ENCODE data around the gene ATXN3. TPM values are rescaled to one million over a fixed set of nuclear protein-coding genes. Genes with fewer than 3 reads are reported as not detected.

ATXN3 gene
- total RNA-seq, 1 experiment from 2014 or later, result 27.6 TPM

- CTCF ChIA-PET, result no interaction called here
- Histone ChIP-seq H3K9ac (ENCODE audit: low read length) (no peak overlapping the region), H3K36me3 (ENCODE audit: control insufficient read depth in 1 of 2, insufficient read depth in 2 of 2, low read length in 2 of 2) (peaks cover 0 to 13% of the 10 kb centered on the region in 2 experiments; a peak in 2 of 4 replicates), H3K9me3 (ENCODE audit: control insufficient read depth in 1 of 2, insufficient read depth in 1 of 2, low read depth in 1 of 2, low read length in 2 of 2) (no peaks in the 10 kb centered on the region), H3K4me1 (ENCODE audit: control insufficient read depth in 1 of 2, insufficient read depth in 2 of 2, low read length in 2 of 2) (no peaks in the 10 kb centered on the region), H4K20me1 (ENCODE audit: insufficient read depth) (no peaks in the 10 kb centered on the region), H2AFZ (ENCODE audit: low read depth, low read length, poor library complexity, severe bottlenecking) (no peak overlapping the region), H3K27me3 (ENCODE audit: insufficient read depth, low read length) (no peaks in the 10 kb centered on the region), H3K4me3 (replicated peaks in 1 of 2; ENCODE audit: low read depth in 1 of 2, low read length in 2 of 2) (no peak overlapping the region), H3K4me2 (ENCODE audit: low read length) (no peak overlapping the region), H3K79me2 (ENCODE audit: insufficient read depth, low read length) (peaks cover 22% of the 10 kb centered on the region), H3K27ac (ENCODE audit: low read depth, low read length) (no peak overlapping the region), H3K9me2 (ENCODE audit: insufficient read depth) (no peaks in the 10 kb centered on the region)
- RAD21 ChIA-PET (ENCODE audit: low non-redundant PET in 1 of 2, low total read pairs in 2 of 2, uncharacterized antibody in 2 of 2, unreplicated experiment in 2 of 2), result no interaction called here
- DNase-seq (ENCODE audit: low read depth, low spot score) (no peak), ATAC-seq (no peak)
- POLR2A ChIA-PET, result no interaction called here
- TF ChIP-seq EZH2phosphoT487 (IDR thresholded peaks at IDR 0.05; ENCODE audit: borderline replicate concordance) (no peak), RAD21 (IDR thresholded peaks at IDR 0.05; ENCODE audit: low read depth) (no peak), YY1 (IDR thresholded peaks at IDR 0.05; ENCODE audit: extremely low read depth, insufficient replicate concordance, low read depth, low read length) (no peak), CEBPB (IDR thresholded peaks at IDR 0.05; ENCODE audit: low read depth) (no peak), EZH2 (IDR thresholded peaks at IDR 0.05) (no peak), CBX3 (IDR thresholded peaks at IDR 0.05; ENCODE audit: low read depth) (no peak)
- intact Hi-C loops (cut with micrococcal nuclease), result no loop called here
- no TSS peak for BruUV-seq (replicated peaks)
Measured at GRCh38 chr14:92026548-92027190, 79.7 kb downstream of the ATXN3 start.

GRCh38 chr14:92022036-92022435 is 84.3 kb downstream of the ATXN3 start:
- Histone ChIP-seq H3K4me2 (ENCODE audit: low read length) (no peak overlapping the region), H3K9me2 (ENCODE audit: insufficient read depth) (no peaks in the 10 kb centered on the region), H3K4me3 (replicated peaks in 1 of 2; ENCODE audit: low read depth in 1 of 2, low read length in 2 of 2) (no peak overlapping the region), H3K4me1 (ENCODE audit: control insufficient read depth in 1 of 2, insufficient read depth in 2 of 2, low read length in 2 of 2) (no peaks in the 10 kb centered on the region), H3K27me3 (ENCODE audit: insufficient read depth, low read length) (no peaks in the 10 kb centered on the region), H3K36me3 (ENCODE audit: control insufficient read depth in 1 of 2, insufficient read depth in 2 of 2, low read length in 2 of 2) (peaks cover 0 to 4% of the 10 kb centered on the region in 2 experiments; a peak in 1 of 4 replicates), H4K20me1 (ENCODE audit: insufficient read depth) (no peaks in the 10 kb centered on the region), H3K9me3 (ENCODE audit: control insufficient read depth in 1 of 2, insufficient read depth in 1 of 2, low read depth in 1 of 2, low read length in 2 of 2) (no peaks in the 10 kb centered on the region), H3K79me2 (ENCODE audit: insufficient read depth, low read length) (peaks cover 17% of the 10 kb centered on the region), H3K27ac (ENCODE audit: low read depth, low read length) (no peak overlapping the region), H3K9ac (ENCODE audit: low read length) (no peak overlapping the region), H2AFZ (ENCODE audit: low read depth, low read length, poor library complexity, severe bottlenecking) (no peak overlapping the region)
- ChIA-PET POLR2A (interaction anchor here (2.6 kb wide), 1 partner anchor 18 kb away, joined by 6 read pairs; the partner anchor contains the start of gene TRIP11), RAD21 (ENCODE audit: low non-redundant PET in 1 of 2, low total read pairs in 2 of 2, uncharacterized antibody in 2 of 2, unreplicated experiment in 2 of 2) (no interaction called here), CTCF (no interaction called here)
- DNase-seq (ENCODE audit: low read depth, low spot score) (no peak), ATAC-seq (no peak)
- no TSS peak for BruUV-seq (replicated peaks)
- intact Hi-C loops (cut with micrococcal nuclease), result no loop called here
- no peak for TF ChIP-seq CBX3 (IDR thresholded peaks at IDR 0.05; ENCODE audit: low read depth)
- no peak for TF ChIP-seq POLR2A (IDR thresholded peaks at IDR 0.05; ENCODE audit: borderline replicate concordance, extremely low read depth, insufficient read depth, insufficient read length)
- TF ChIP-seq RAD21 (IDR thresholded peaks at IDR 0.05; ENCODE audit: low read depth), result no peak
- TF ChIP-seq MAX (IDR thresholded peaks at IDR 0.05), result no peak
- TF ChIP-seq ATF3 (IDR thresholded peaks at IDR 0.05), result no peak
- no peak for TF ChIP-seq JUND (IDR thresholded peaks at IDR 0.05)
- TF ChIP-seq ZBTB33 (IDR thresholded peaks at IDR 0.05; ENCODE audit: extremely low read depth, insufficient replicate concordance, low read length), result no peak
- TF ChIP-seq SIN3A (IDR thresholded peaks at IDR 0.05; ENCODE audit: low read depth), result no peak
- no peak for TF ChIP-seq REST (IDR thresholded peaks at IDR 0.05; ENCODE audit: low read depth)
- no peak for TF ChIP-seq YY1 (IDR thresholded peaks at IDR 0.05; ENCODE audit: extremely low read depth, insufficient replicate concordance, low read depth, low read length)
- TF ChIP-seq POLR2AphosphoS5 (IDR thresholded peaks at IDR 0.05; ENCODE audit: low read depth, low read length), result no peak
- TF ChIP-seq SP1 (IDR thresholded peaks at IDR 0.05; ENCODE audit: low read depth), result no peak
